Esophagus squamous epithelium (tissue), 5 donors: ENCODE data around the gene RNF208. TPM values are rescaled to one million over a fixed set of nuclear protein-coding genes. Genes with fewer than 3 reads are reported as not detected.
A peak's percentile ranks its signal among the peaks of the same experiment; 100 is the strongest.

ENCODE experiments used
- DNase-seq: peaks from one replicate; lab custom pipeline; 2025; lab: John Stamatoyannopoulos, UW
- H3K27ac ChIP-seq, 4 donors: fragments of 200-600 bp; sonication (generic); one replicate each; pipeline ENCODE4 v1.5.1; 2016 to 2019; ENCODE audit warnings: mild to moderate bottlenecking in 1 of 4
- H3K27me3 ChIP-seq, 4 donors: fragments of 200-600 bp; sonication (generic); 1 replicate in 3 of 4; 2 replicates in 1 of 4; pipeline versions ENCODE4 v1.5.1 to v1.6.0; 2017 to 2021; ENCODE audit warnings: antibody characterized with exemption in 1 of 4
- H3K36me3 ChIP-seq, 3 donors: fragments of 200-600 bp; sonication (generic); one replicate each; pipeline ENCODE4 v1.5.1; 2016 to 2019
- H3K4me1 ChIP-seq, 3 donors: fragments of 200-600 bp; sonication (generic); one replicate each; pipeline ENCODE4 v1.5.1; 2017 to 2019
- H3K4me3 ChIP-seq, 4 donors: fragments of 200-600 bp; sonication (generic); 1 replicate in 3 of 4; 2 replicates in 1 of 4; pipeline ENCODE4 v1.5.1; 2016 to 2019; ENCODE audit warnings: mild to moderate bottlenecking in 2 of 4, moderate library complexity in 1 of 4
- H3K9me3 ChIP-seq, 3 donors: fragments of 200-600 bp; sonication (generic); one replicate each; pipeline ENCODE4 v1.5.1; 2016 to 2019
- POLR2A ChIP-seq, 4 donors: fragments of 450-650 bp; IDR thresholded peaks; one replicate each; pipeline ENCODE4 v1.6.1; 2017; ENCODE audit warnings: antibody characterized with exemption in 4 of 4, mild to moderate bottlenecking in 4 of 4, moderate library complexity in 3 of 4
- WGBS, 2 donors: methylation state at CpG; one replicate each; pipeline ENCODE4 v1.1.5; 2018; 5-methylcytosine and 5-hydroxymethylcytosine counted together
- intact Hi-C: fragments of 100-400 bp; cut with DNase I; formaldehyde crosslinking; loops from one replicate; pipeline ENCODE4 v1.15.0; 2022
- total RNA-seq, 4 donors: library from RNA; depleted of rRNA; stranded (reverse); fragments of >200 nt; gene quantifications; one replicate each; pipeline ENCODE4 v1.1.0, GENCODE V29; 2016
- TF ChIP-seq, protein P1 (sequence below), 6 experiments: fragments of 450-650 bp in 4 of 6; fragments of 200-600 bp in 2 of 6; sonication (generic) in 2 of 6; IDR thresholded peaks; one replicate each; pipeline ENCODE4 v1.5.1; 2016 to 2019; ENCODE audit warnings: antibody characterized with exemption in 6 of 6, mild to moderate bottlenecking in 4 of 6, moderate library complexity in 4 of 6
- donor health status: DM: yes; HTN: yes; CAD: no.

RNF208 gene
- total RNA-seq, 4 donors from 2014 or later: 2.3 to 3.2 (median 2.5) TPM

DNA sequence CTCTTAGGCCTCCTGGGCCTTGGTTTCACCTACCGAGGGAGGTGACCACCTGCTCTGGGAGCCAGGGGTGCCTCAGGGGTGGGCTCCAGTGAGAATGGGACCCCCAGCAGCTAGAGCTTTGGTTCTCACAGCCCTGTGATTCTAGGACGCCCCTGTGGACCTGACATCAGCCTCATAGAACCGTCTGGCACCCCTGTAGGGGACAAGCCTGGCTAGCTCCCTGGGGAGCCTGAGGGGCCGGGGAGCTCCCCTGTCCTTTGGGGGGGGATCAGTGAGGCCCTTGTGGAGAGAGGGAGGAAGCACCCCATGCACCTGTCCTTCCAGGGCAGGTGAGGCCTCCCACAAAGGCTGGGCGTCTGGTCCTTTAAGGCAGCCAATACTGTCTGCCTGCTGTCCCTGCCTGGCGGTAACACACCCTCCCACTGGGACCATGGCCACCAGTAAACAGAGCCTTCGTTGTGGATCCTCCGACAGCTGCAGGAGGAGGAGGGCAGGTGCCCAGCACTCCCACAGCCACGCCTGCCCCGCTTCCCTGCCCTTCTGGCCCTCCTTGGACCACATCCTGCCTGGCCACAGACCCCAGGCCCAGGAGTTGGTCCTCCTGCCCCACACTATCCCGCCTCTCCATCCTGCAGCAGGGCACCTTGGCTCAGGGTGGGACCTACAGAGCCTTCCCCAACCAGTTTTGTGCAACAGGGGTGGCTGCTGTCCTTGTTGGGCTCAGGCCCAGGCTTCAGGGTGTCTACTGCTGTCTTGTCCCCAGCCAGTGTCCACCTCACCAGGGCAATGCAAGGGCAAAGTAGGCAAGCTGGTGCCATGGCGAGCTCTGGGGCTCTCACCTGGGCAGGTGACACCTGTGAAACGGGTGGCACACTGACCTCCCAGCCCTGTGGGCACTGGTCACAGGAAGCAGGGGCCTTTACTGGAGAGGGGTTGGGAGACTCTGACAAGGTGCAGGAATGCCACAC is 16.0 kb upstream of the RNF208 start:
- H3K4me1 ChIP-seq: peaks cover 29 to 68% (median 34%) of the 10 kb centered on the region in 3 donors
- no peak overlapping the region for H3K4me3 ChIP-seq
- no peak for TF ChIP-seq POLR2A (IDR thresholded peaks at IDR 0.05)
- TF ChIP-seq, protein P1, sequence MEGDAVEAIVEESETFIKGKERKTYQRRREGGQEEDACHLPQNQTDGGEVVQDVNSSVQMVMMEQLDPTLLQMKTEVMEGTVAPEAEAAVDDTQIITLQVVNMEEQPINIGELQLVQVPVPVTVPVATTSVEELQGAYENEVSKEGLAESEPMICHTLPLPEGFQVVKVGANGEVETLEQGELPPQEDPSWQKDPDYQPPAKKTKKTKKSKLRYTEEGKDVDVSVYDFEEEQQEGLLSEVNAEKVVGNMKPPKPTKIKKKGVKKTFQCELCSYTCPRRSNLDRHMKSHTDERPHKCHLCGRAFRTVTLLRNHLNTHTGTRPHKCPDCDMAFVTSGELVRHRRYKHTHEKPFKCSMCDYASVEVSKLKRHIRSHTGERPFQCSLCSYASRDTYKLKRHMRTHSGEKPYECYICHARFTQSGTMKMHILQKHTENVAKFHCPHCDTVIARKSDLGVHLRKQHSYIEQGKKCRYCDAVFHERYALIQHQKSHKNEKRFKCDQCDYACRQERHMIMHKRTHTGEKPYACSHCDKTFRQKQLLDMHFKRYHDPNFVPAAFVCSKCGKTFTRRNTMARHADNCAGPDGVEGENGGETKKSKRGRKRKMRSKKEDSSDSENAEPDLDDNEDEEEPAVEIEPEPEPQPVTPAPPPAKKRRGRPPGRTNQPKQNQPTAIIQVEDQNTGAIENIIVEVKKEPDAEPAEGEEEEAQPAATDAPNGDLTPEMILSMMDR (IDR thresholded peaks at IDR 0.05): no peak
- peak overlapping the region in 1 of 4 donors; percentile 16 for H3K27ac ChIP-seq
- H3K27me3 ChIP-seq: peaks cover 0 to 32% (median 0%) of the 10 kb centered on the region in 4 donors
- no peak for DNase-seq
- peaks cover 5 to 15% (median 13%) of the 10 kb centered on the region in 3 donors for H3K36me3 ChIP-seq
- 58 to 84% methylated on average over 6 to 9 of the region's 13 CpGs for WGBS, 2 donors
- intact Hi-C loops: loop anchor here (10.0 kb wide), 1 partner anchor 53 kb away; the partner anchor contains the start of genes ANAPC2 and SSNA1
- H3K9me3 ChIP-seq: no peaks in the 10 kb centered on the region

- H3K27ac ChIP-seq: peak overlapping the region in 1 of 4 donors; percentile 39
Measured at GRCh38 chr9:137236936-137237421, 14.9 kb upstream of the RNF208 start.

DNA sequence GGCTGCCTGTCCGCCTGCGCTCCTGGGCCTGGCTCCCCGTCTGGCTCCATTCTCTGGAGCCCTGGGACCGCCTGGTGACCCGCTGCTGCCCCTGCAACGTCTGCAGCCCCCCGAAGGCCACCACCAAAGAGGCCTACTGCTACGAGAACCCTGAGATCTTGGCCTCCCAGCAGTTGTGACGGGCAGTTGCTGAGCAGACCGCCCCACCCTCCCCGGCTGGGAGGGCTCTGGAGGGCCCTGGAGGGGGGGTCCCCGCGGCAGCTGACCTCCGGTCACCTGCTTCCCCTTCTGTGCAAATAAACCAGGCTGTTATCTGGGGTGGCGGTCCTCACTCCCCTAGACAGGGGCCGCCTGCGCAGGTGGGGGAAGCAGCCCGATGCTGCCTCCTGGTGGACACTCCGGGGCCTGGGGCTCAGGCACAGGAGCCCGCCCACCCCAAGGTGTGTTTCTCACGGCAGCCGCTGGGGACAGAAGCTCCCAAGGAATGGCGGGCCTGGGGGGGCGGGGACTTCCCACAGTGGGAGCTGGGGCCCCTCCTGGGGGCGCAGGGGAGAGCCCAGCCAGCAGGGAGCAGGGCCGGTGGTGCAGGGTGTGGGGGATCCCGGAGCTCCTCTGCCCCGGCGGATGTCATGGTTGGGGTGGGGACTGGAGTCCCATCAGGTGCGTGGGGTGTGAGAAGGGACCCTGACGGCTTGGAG is 14.3 kb upstream of the RNF208 start:
- H3K4me3 ChIP-seq: peak overlapping the region in 3 of 4 donors; percentile 7 to 40 (median 7)
- intact Hi-C loops: loop anchor here (10.0 kb wide), 1 partner anchor 52 kb away; the partner anchor contains the start of genes ANAPC2 and SSNA1
- peaks cover 0 to 49% (median 0%) of the 10 kb centered on the region in 4 donors for H3K27me3 ChIP-seq
- WGBS, 2 donors: 0% methylated on average over 4 of the region's 31 CpGs; no CpG with 5 or more reads in 1 of the 2 donors
- no peaks in the 10 kb centered on the region for H3K9me3 ChIP-seq
- no peaks in the 10 kb centered on the region for H3K36me3 ChIP-seq
- TF ChIP-seq POLR2A (IDR thresholded peaks at IDR 0.05): no peak
- TF ChIP-seq, protein P1 (IDR thresholded peaks at IDR 0.05): peak; percentile 99 to 100 (median 100)
- H3K27ac ChIP-seq: peak overlapping the region in 1 of 4 donors; percentile 39
- H3K4me1 ChIP-seq: peaks cover 16 to 53% (median 23%) of the 10 kb centered on the region in 3 donors
- DNase-seq: no peak

More at GRCh38 chr9:137236936-137237421, 14.9 kb upstream of the RNF208 start:
- Histone ChIP-seq H3K9me3 (no peaks in the 10 kb centered on the region), H3K4me1 (peaks cover 20 to 57% (median 23%) of the 10 kb centered on the region in 3 donors), H3K36me3 (peaks cover 0 to 4% (median 3%) of the 10 kb centered on the region in 3 donors), H3K4me3 (peak overlapping the region in 3 of 4 donors; percentile 7 to 40 (median 7)), H3K27me3 (peaks cover 0 to 43% (median 0%) of the 10 kb centered on the region in 4 donors)
- no peak for DNase-seq
- intact Hi-C loops: loop anchor here (10.0 kb wide), 1 partner anchor 52 kb away; the partner anchor contains the start of genes ANAPC2 and SSNA1
- TF ChIP-seq, protein P1 (IDR thresholded peaks at IDR 0.05): no peak
- TF ChIP-seq POLR2A (IDR thresholded peaks at IDR 0.05): no peak
- WGBS, 2 donors: 63% methylated on average over 2 of the region's 11 CpGs; no CpG with 5 or more reads in 1 of the 2 donors

DNA sequence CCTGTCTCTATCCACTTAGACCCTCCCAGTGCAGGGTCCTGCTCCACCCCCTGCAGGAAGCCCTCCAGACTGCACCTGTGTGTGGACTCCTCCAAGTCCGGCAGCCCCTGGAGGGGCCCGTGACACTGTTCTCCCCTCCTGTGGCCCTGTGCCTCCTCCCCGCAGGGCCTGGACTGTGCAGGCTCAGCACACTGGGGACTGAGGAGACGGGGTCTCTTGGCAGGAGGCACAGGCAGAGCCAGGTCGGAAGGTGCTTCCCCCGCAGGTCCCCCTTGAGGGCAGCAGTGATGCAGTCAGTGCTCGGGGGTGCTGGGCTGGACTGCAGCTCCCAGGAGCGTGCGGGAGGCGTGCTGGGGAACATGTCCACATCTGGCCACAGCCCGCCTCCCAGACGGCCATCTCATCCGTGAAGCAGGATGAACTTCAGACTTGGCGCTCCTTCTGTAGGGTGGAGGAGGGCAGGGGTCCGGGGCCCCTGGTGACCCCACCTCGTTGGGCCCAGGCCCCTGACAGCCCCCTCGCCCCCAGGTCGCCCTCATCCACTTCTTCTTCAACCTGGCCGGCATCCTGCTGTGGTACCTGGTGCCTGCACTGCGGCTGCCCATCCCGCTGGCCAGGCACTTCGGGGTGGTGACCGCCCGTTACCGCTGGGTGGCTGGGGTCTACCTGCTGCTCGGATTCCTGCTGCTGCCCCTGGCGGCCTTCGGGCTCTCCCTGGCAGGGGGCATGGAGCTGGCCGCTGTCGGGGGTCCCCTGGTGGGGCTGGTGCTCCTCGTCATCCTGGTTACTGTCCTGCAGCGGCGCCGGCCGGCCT is 13.6 kb upstream of the RNF208 start:
- H3K4me1 ChIP-seq: peaks cover 16 to 53% (median 23%) of the 10 kb centered on the region in 3 donors
- 67 to 80% methylated on average over 1 to 3 of the region's 35 CpGs for WGBS, 2 donors
- peak overlapping the region in 3 of 4 donors; percentile 7 to 40 (median 7) for H3K4me3 ChIP-seq
- DNase-seq: no peak
- H3K27ac ChIP-seq: no peak overlapping the region
- peaks cover 0 to 57% (median 0%) of the 10 kb centered on the region in 4 donors for H3K27me3 ChIP-seq
- no peaks in the 10 kb centered on the region for H3K9me3 ChIP-seq
- TF ChIP-seq, protein P1 (IDR thresholded peaks at IDR 0.05): no peak
- TF ChIP-seq POLR2A (IDR thresholded peaks at IDR 0.05): no peak
- no peaks in the 10 kb centered on the region for H3K36me3 ChIP-seq
- intact Hi-C loops: loop anchor here (10.0 kb wide), 1 partner anchor 51 kb away; the partner anchor contains the start of genes ANAPC2 and SSNA1
